H1 (cell line): ENCODE measurements around the gene WSCD2. TPM values are rescaled to one million over a fixed set of nuclear protein-coding genes. Genes with fewer than 3 reads are reported as not detected.

Experiments used
- CBX5 ChIP-seq: fragments of 300-800, 300-1000 bp; sonication (generic); IDR thresholded peaks from 2 replicates; pipeline ENCODE4 v1.7.1; 2016; ENCODE audit warnings: antibody characterized with exemption, low read length, low read depth
- EP300 ChIP-seq, 2 experiments: IDR thresholded peaks; 1 replicate in 1 of 2; 2 replicates in 1 of 2; pipeline ENCODE4 v1.6.1; 2011 to 2012; ENCODE audit warnings: low read depth in 2 of 2, low read length in 2 of 2, mild to moderate bottlenecking in 2 of 2, borderline replicate concordance in 1 of 2, inconsistent platforms in 1 of 2, moderate library complexity in 1 of 2
- GTF2F1 ChIP-seq: IDR thresholded peaks from 2 replicates; pipeline ENCODE4 v1.6.1; 2012; ENCODE audit warnings: low read depth, low read length, improper control_type of control experiment, borderline replicate concordance
- MAX ChIP-seq: IDR thresholded peaks from 2 replicates; pipeline ENCODE4 v1.6.1; 2012; ENCODE audit warnings: inconsistent platforms
- NRF1 ChIP-seq: IDR thresholded peaks from 2 replicates; pipeline ENCODE4 v1.6.1; 2011; ENCODE audit warnings: mild to moderate bottlenecking, low read depth, low read length, improper control_type of control experiment
- polyA plus RNA-seq, 7 experiments: library from polyadenylated mRNA; depleted of rRNA in 3 of 7; stranded (reverse) in 5 of 7; unstranded in 2 of 7; fragments of >200 nt in 5 of 7; fragments of 200-250 nt in 2 of 7; gene quantifications; 1 replicate in 5 of 7; 2 replicates in 1 of 7; 4 replicates in 1 of 7; pipeline versions ENCODE4 v1.2.1 to v1.2.3, GENCODE V29; 2011 to 2013; ENCODE audit warnings: missing spikeins in 2 of 7, mixed read lengths in 2 of 7
- total RNA-seq: library from RNA; stranded (reverse); fragmentation: NEBNext Ultra II Directional; extraction: Animal tissue kit (Norgen Biotek cat#: 25700); gene quantifications from 2 replicates; pipeline ENCODE4 v1.2.1, GENCODE V29; 2021
- TF ChIP-seq, protein P1 (sequence below): IDR thresholded peaks from 2 replicates; pipeline ENCODE4 v1.6.1; 2012; ENCODE audit warnings: inconsistent platforms

The WSCD2 gene
- total and polyA plus RNA-seq, 2 of the 8 experiments (the other 6 are each of a cell fraction or from before 2014, with no cell fraction given), result 1.3 to 2.2 TPM

DNA sequence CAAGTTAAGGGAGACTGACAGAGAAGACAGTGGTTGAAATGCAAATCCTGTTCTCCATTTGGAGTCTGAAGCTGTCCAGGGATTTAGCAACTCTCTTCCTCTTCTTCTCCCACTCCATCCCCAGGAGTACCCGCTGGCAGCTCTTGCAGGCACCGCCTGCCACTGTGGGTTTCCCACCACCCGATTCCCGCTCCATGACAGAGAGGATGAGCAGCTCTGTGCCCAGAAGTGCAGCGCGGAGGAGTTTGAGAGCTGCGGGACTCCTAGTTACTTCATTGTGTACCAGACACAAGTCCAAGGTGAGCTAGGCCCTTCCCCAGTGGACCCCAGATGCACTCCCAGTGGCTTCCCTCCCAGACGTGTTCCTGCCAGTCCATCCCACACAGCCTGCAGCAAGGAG lies 97.8 kb downstream of the WSCD2 start (continued):
- no peak for TF ChIP-seq CBX5
- TF ChIP-seq, protein P1, sequence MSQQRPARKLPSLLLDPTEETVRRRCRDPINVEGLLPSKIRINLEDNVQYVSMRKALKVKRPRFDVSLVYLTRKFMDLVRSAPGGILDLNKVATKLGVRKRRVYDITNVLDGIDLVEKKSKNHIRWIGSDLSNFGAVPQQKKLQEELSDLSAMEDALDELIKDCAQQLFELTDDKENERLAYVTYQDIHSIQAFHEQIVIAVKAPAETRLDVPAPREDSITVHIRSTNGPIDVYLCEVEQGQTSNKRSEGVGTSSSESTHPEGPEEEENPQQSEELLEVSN, result no peak
- TF ChIP-seq EP300 (IDR thresholded peaks at IDR 0.05; ENCODE audit: borderline replicate concordance in 1 of 2, low read depth in 2 of 2, low read length in 2 of 2), result no peak
- no peak for TF ChIP-seq GTF2F1
- no peak for TF ChIP-seq NRF1
- TF ChIP-seq MAX, result no peak
